HG03064 (cell line): ENCODE measurements around the gene PPEF2.
"Not testable (repeated sequence)": the region's sequence is repeated elsewhere in the genome, so short reads cannot be mapped to it uniquely, and the experiment has no call there.

Experiments
- ATAC-seq: cut with Tn5 transposase; IDR thresholded peaks from one replicate; pipeline ENCODE4 v1.9.1; 2021; ENCODE audit warnings: low read depth; ENCODE audit not compliant: unreplicated experiment

PPEF2 gene, protein sequence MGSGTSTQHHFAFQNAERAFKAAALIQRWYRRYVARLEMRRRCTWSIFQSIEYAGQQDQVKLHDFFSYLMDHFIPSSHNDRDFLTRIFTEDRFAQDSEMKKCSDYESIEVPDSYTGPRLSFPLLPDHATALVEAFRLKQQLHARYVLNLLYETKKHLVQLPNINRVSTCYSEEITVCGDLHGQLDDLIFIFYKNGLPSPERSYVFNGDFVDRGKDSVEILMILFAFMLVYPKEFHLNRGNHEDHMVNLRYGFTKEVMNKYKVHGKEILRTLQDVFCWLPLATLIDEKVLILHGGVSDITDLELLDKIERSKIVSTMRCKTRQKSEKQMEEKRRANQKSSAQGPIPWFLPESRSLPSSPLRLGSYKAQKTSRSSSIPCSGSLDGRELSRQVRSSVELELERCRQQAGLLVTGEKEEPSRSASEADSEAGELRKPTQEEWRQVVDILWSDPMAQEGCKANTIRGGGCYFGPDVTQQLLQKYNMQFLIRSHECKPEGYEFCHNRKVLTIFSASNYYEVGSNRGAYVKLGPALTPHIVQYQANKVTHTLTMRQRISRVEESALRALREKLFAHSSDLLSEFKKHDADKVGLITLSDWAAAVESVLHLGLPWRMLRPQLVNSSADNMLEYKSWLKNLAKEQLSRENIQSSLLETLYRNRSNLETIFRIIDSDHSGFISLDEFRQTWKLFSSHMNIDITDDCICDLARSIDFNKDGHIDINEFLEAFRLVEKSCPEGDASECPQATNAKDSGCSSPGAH

GRCh38 chr4:75902352-75902751, at the start of gene PPEF2:
TSS of gene PPEF2 (minus strand) at chr4:75902452. CDS start at chr4:75896325, 6,127 bp downstream.
- no peak for ATAC-seq

DNA sequence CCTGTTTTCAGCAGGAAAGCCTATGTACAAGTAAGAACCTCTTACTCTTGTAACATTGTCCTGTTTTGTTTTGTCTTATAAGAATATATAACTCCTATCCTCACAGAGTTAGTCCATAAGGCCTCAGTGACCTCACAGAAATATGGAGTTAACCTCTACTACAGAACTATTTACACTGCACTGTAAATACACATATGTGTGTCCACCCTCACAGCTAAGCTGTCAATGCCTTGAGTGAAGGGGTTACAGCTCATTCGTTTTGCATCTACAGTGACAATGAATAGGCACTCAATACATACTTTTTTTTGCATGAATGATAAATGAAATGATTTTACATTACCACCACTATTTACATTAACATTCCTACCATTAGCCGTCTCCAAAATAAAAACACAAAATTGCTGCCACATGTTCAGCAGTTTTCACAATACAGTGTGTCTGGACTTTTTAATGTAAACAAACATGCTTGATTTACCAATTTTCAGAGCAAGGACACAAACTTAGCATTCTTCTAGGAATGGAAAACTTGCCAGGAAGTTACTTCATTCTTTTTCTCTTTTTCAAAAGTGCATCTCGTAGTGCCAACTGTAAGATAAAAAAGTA, 48.1 kb upstream of the PPEF2 start:
- ATAC-seq: no peak

DNA sequence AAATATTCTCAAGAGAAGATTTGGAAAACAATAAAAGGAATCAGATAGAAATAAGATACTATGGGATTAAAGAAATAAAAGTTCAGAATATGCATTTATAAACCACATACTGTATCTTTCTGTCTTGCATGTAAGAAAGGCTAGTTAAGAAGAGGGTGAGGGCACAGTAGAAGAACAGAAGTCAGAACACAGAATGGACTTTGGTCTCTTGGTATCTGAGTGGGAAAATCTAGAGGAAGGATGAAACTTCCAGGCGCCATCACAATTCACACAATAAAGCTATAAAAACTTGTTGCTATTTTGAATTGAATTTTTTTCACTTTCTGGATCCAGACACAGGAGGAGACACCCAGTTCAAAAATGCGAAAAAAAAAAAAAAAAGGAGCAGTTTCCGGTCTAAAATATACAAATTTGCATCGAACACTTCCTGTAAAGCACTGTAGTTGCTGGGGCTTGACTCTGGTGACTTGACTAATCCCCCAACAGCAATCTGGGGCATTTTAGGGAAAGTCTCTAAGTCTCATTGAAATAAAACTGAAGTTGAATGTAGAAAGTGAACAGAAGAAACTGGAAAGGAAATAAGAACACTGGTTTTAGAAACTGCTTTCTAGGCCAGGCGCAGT, 46.7 kb upstream of the PPEF2 start:
- ATAC-seq: no peak

DNA sequence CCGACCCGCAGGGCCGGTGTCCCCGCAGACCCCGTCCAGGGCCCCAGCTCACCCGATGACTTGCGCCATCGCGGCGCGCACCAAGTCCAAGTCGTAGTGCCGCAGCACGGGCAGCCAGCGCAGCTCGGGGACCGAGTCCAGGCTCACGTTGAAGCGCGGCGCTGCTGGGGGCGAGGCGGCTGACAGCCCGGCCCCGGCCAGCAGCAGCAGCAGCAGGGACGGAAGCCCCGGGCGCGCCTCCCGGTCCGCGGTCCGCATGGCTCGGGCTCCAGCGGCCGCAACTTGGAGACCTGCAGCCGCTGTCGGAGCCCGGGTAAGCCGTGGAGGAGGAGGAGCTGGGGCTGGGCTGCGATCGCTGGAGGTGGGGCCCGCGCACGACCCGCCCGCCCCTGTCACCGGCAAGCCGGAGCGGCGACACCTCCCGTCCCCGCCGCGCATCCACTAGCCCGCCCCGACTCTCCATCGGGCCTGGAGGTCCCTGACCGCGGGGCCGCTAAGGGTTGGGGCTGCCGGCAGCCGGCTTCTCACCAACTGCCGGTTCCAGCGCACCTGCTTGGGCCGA, 38.5 kb upstream of the PPEF2 start, which contains the start of gene NAAA:
TSS of gene NAAA (minus strand) at position 322 of the 562 bp plus-strand sequence. CDS start at position 258, 64 bp downstream.
- ATAC-seq: peak; percentile 66

- peak; percentile 50 for ATAC-seq
Observed at GRCh38 chr4:75939890-75940691, 37.8 kb upstream of the PPEF2 start.

- ATAC-seq: no peak
Observed at GRCh38 chr4:75935628-75936027, 33.4 kb upstream of the PPEF2 start.

- no peak for ATAC-seq
Observed at GRCh38 chr4:75930152-75930551, 27.9 kb upstream of the PPEF2 start.

GRCh38 chr4:75924916-75925315, 22.7 kb upstream of the PPEF2 start:
- not testable (repeated sequence) for ATAC-seq

DNA sequence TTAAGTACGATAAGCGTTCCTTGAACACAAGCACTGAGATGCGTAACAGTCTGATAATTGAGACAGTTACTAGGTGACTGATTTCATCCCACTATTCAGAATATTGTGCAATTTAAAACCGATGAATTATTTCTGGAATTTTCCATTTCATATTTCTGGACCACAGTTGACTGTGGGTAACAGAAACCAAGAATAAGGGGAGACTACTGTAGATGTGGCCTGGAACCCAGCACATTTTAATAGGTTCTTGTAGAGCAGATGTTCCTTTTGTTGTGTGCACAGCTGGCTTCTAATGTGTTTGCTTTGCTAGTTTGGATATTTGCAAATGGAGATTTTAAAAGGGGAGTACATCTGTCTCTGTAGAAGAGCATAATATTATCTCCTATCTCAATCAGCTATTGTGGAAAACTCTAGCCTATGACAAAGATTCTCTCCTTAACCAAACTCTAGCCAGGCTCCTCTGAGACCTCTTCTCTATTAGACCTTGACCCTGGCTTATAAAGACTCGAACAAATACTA, 22.1 kb upstream of the PPEF2 start:
- no peak for ATAC-seq

GRCh38 chr4:75922588-75922987, 20.3 kb upstream of the PPEF2 start:
- ATAC-seq: no peak

DNA sequence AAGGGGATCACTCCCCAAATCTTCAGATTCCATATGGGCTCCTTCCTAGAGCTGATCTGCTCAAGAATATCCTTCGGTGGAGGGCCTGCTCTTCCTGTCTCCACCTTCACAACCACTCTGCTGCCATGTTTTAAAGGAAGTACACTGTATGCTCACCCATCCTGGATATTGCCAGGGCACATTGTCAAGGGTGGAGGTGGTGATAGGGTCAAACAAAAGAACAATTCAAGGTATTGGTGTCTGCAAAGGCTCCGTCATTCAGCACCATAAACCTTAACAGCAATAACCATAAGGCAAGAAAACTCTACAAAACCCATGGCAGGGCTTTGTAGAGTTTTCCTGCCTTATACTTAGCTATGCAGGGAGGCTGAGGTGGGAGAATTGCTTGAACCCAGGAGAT, 19.7 kb upstream of the PPEF2 start:
- ATAC-seq: no peak

DNA sequence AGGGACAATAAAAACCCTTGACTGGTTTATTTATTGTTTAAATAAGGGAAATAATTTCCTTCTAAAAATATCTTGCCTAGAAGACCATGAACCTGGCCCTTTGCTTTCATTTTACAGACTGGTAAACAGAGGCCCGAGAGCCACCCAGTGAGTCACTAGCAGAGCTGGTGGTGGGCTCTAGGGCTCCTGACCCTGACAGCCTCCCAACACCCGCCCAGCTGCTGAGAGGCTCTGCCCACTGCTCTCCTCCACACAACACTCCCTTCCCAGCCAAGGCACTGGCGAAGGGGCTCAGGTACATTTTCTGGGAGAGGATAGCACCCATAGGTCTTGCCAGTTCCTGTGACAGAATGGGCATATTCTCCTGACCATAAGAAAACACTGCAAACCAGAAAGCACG, 18.1 kb upstream of the PPEF2 start:
- no peak for ATAC-seq

DNA sequence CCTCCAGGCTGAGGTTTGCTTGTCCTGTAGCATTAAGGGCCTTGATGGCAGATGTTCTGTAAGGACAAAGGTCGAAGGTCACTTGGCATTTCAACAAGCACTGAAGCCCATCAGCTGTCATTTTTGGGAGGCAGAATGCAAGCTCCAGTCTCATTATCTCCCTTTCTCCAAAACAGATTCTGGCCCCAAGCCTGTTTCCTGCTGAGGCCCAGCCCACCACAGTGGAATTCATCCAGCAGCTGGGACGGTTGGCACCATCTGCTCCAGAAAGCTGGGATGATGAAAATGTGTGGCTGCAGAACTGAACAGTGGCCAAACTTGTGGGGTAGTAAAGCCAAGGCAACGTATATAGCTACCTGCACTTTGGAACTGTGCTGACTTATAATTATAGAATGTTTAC, 17.7 kb upstream of the PPEF2 start:
- ATAC-seq: no peak

DNA sequence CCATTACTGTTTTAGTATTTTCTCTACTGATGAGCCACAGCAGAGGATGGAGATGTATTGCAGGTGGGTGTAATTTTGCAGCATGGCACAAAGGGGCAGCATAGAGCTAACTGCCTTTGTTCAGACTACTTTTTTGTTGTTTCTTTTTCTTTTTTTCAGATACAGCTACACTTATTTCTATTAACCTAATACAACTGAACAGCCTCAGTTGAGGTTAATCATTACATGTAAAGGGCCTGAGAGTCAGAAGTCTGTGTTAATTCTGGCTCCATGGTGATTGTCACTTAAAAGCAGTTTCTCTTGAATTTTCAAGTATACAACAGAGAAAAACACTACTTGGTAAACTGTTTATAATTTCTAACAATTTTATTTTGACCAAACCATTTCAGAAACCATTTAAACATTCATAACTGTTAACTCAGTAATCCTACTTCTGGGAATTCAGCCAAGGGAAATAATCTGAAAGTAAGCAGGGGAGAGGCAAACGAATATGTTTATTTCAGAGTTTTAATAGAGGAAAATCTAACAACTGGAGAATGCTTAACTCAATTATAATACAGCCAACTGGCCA, 13.9 kb upstream of the PPEF2 start:
- ATAC-seq: no peak

DNA sequence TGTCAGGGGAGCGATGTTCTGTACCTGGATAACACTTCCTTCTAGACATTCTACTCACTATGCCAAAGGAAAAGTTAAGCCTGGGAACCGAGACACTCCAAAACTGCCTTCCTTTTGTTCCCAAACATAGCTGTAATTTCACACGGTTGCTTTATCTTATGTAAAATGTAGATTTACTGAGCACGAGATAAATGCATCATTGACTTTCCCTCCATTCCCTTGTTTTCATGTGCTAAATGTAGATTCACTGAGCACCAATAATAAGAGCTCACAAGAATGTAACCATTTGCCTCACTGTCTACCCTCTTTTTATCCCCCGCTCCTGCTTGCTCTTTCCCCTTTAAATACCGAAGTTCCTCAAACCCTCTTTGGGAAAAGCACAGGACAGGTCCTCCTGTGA, 10.7 kb upstream of the PPEF2 start:
- no peak for ATAC-seq

GRCh38 chr4:75910831-75911230, 8.6 kb upstream of the PPEF2 start:
- ATAC-seq: not testable (repeated sequence)

- ATAC-seq: no peak
Observed at GRCh38 chr4:75909405-75909804, 7.2 kb upstream of the PPEF2 start.

DNA sequence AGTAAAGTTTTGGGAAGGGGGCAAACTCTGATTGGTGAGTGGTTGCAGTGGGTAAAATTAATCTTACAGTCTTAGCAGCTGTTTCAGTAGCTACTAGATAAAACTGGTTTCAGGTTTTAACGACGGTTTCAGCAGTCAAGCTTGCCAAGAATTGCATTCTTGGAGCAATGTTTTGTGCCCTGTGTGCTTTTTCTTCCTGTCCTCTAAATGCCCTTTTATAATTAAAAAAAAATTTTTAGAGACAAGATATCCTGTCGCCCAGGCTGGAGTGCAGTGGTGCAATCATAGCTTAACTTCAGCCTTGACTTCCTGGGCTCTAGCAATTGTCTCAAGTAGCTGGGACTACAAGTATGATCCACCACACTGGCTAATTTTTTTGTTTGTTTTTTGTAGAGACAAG, 6.3 kb upstream of the PPEF2 start:
- no peak for ATAC-seq

GRCh38 chr4:75907966-75908365, 5.7 kb upstream of the PPEF2 start:
- ATAC-seq: no peak
